Kidney epithelial cell (primary cell): Measurements from ENCODE around the gene TTR. TPM values are rescaled to one million over a fixed set of nuclear protein-coding genes. Genes with fewer than 3 reads are reported as not detected.
A peak's percentile ranks its signal among the peaks of the same experiment; 100 is the strongest.

ENCODE experiments used
- DNase-seq: peaks from one replicate; pipeline ENCODE4 v3.0.0-alpha.2; 2010; ENCODE audit warnings: low read depth
- H3K27me3 ChIP-seq: 2 replicates; pipeline ENCODE4 v1.6.0; 2011; ENCODE audit warnings: low read length; ENCODE audit not compliant: control insufficient read depth, insufficient read depth
- H3K36me3 ChIP-seq: 2 replicates; pipeline ENCODE4 v1.5.1; 2011; ENCODE audit warnings: low read length; ENCODE audit not compliant: control insufficient read depth, insufficient read depth
- H3K4me3 ChIP-seq: 2 replicates; pipeline ENCODE4 v1.5.1; 2011; ENCODE audit warnings: low read depth, mild to moderate bottlenecking, control low read depth, low read length
- total RNA-seq: library from RNA; depleted of rRNA; stranded (reverse); fragments of >200 nt; gene quantifications from 2 replicates; pipeline ENCODE4 v1.2.3, GENCODE V29; 2015
- TF ChIP-seq, protein P1 (sequence below): IDR thresholded peaks from 2 replicates; pipeline ENCODE4 v1.5.1; 2011; ENCODE audit warnings: mild to moderate bottlenecking, moderate library complexity, low read length, control low read depth, inconsistent platforms; ENCODE audit not compliant: insufficient read depth, poor library complexity, severe bottlenecking

The TTR gene
- total RNA-seq, 1 donor from 2014 or later, result not detected

DNA sequence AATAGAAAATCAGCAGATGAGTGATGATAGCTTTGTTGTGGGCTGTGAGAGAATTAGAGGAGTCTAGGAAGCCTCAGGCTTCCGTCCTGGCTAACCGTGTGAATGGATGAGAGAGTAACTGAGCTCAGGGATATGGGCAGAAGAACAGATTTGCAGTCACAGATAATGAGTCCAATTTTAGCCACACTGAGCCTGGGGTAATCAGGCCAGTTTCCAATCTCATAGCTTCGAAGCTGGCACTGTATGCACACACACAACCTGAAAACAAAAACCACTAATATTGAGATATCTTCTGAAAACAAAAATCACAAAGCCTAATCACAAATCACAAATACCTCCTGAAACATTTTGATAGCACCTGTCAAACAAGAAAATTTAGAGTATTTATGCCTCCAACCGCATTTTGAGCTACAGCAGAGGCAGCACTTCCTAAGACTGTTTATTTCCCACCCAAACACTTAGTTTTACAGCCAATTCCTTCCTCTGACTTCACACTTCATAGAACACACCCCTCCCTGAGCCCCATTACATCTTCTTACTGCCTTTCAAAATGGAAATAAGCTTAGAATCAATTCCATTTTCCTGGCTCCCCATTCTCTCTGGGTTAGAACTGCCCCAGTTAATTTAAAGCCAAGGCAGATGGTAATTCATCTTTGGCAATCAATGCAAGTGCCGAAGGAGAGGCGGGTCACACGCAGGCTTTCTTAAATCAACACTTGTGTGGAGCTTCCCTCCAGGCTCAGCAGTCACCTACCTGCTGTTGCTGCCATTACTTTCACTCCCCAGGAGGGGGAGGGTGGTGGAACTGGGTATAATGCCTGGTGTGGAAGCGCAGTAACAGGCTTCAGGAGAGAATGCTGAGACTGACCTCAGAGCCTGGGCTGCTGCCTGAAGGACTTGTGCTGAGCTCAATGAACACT, 18.9 kb downstream of the TTR start:
- H3K27me3 ChIP-seq, result no peaks in the 10 kb centered on the region
- no peak overlapping the region for H3K4me3 ChIP-seq
- DNase-seq, result no peak
- H3K36me3 ChIP-seq, result no peaks in the 10 kb centered on the region
- TF ChIP-seq, protein P1, sequence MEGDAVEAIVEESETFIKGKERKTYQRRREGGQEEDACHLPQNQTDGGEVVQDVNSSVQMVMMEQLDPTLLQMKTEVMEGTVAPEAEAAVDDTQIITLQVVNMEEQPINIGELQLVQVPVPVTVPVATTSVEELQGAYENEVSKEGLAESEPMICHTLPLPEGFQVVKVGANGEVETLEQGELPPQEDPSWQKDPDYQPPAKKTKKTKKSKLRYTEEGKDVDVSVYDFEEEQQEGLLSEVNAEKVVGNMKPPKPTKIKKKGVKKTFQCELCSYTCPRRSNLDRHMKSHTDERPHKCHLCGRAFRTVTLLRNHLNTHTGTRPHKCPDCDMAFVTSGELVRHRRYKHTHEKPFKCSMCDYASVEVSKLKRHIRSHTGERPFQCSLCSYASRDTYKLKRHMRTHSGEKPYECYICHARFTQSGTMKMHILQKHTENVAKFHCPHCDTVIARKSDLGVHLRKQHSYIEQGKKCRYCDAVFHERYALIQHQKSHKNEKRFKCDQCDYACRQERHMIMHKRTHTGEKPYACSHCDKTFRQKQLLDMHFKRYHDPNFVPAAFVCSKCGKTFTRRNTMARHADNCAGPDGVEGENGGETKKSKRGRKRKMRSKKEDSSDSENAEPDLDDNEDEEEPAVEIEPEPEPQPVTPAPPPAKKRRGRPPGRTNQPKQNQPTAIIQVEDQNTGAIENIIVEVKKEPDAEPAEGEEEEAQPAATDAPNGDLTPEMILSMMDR, result peak; percentile 32

DNA sequence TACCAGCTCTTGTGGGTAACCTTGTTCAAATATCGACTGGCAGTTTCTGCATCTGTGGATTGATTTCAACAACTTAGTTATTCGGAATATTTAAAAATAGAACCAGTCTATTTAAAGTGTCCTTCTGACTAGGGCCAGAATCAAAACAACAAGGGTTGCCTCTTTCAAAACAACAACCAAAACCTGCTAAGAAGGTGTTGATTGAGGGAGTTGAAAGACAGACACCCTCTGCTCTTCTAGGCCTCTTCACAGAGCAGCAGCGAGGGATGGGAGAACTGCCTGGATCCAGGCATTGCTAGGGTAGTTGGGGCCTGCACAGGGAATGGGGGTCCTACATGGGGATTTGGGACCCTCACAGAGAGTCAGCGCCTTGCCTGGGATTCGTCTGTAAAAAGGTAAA, 19.8 kb downstream of the TTR start:
- no peaks in the 10 kb centered on the region for H3K36me3 ChIP-seq
- H3K27me3 ChIP-seq, result no peaks in the 10 kb centered on the region
- no peak overlapping the region for H3K4me3 ChIP-seq
- TF ChIP-seq, protein P1, result no peak
- DNase-seq, result no peak

DNA sequence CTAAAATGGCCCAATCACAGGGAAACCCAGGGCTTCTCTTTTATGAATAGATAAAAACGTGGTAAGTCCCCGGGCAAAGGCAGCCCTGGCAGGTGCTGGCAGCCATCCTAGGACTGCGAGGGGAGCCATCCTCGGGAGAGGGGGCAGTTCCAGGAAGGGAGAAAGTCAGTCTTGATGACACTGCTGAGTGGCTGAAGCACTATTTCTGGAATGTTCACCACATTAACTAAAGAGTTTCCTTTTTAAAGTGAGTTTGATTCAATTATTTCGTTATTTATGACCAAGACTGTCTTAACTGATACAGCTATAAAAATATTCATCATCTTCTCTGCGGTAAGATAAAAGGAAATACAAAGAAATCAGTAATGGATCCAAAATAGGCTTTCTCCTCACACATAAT, 20.4 kb downstream of the TTR start:
- Histone ChIP-seq H3K36me3 (no peaks in the 10 kb centered on the region), H3K27me3 (no peaks in the 10 kb centered on the region), H3K4me3 (no peak overlapping the region)
- no peak for DNase-seq
- TF ChIP-seq, protein P1, result no peak

DNA sequence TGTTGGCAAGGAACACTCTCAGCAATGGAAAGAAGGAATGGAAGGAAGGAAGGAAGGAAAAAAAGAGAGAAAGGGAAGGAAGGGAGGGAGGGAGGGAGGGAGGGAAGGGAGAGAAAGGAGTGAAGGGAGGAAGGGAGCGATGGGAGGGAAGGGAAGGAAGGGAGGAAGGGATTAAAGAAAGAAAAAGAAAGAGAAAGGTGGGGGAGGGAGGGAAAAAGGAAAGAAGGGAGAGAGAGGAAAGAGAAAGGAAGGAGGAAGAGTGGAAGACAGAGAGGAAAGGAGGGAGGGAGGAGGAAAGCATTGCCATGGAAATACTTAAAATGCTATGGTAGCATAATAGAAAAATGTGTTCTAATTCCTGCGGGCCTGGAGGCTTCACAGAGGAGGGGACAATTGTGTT, 22.4 kb downstream of the TTR start:
- no peak for DNase-seq
- H3K4me3 ChIP-seq, result no peak overlapping the region
- TF ChIP-seq, protein P1, result no peak
- no peaks in the 10 kb centered on the region for H3K36me3 ChIP-seq
- H3K27me3 ChIP-seq, result no peaks in the 10 kb centered on the region

DNA sequence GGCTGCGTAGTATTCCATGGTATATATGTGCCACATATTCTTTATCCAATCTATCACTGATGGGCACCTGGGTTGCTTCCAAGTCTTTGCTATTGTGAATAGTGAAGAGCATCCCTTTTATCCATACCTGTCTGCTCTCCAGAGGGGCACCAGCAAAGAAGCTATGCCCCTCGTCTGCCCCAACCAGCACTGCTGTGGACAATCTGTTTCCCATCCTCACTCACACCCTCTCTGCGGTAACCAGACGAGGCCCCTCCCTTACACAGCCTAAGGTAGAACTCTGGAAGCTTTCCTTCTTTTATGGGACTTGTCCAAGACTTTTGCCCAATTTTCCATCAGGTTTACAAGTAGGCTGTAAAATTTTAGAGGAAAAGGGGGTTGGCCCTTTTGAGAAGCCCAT, 24.9 kb downstream of the TTR start:
- TF ChIP-seq, protein P1, result no peak
- Histone ChIP-seq H3K36me3 (no peaks in the 10 kb centered on the region), H3K27me3 (no peaks in the 10 kb centered on the region), H3K4me3 (no peak overlapping the region)
- no peak for DNase-seq
